ENCODE data around the gene SYK.

The SYK gene

GRCh38 chr9:90903766-90904424 is 102.3 kb downstream of the SYK start:
- Mint-ChIP-seq H3K27me3 (peaks cover 18 to 26% of the 10 kb centered on the region in 2 donors), H3K9me3 (no peaks in the 10 kb centered on the region), H3K36me3 (ENCODE audit: insufficient read depth) (no peaks in the 10 kb centered on the region), H3K4me1 (ENCODE audit: low read depth in 2 of 2) (no peaks in the 10 kb centered on the region), H3K27ac (no peak overlapping the region), H3K4me3 (no peak overlapping the region)
- DNase-seq (no peak), ATAC-seq (replicated peaks) (no peak)

DNA sequence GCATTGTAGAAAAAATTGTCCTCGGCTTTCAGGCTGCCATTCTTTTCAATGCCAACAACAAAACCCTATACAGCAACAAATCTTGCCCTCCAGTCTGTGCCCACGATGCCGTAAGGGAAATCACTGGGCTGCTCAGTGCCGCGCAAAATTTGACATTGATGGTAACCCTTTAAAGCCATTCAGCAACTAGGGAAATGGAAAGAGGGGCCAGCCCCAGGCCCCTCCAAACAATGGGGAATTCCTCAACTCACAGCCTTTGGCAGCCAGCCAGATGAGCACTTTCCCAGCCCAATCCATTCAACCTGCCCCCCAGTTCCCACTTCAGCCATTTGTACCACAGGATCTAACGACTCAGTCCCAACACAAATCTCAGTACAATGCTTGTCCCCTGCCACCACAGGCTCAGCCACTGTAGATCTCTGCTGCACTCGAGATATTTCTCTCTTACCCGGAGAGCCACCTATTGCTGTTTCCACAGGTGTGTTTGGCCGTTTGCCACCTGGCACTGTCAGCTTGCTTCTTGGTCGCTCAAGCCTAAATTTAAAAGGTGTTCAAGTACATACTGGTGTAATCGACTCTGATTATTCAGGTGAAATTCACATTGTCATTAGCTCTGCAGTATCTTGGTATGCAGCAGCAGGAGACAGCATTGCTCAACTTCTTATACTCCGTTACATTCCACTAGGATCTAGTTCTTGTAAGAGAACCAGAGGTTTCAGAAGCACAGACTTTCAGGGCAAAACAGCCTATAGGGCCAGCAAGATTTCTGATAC is 103.3 kb downstream of the SYK start:
- H3K27me3 Mint-ChIP-seq: peaks cover 18 to 26% of the 10 kb centered on the region in 2 donors
- no peaks in the 10 kb centered on the region for H3K4me1 Mint-ChIP-seq (ENCODE audit: low read depth in 2 of 2)
- ATAC-seq (replicated peaks) (no peak), DNase-seq (no peak)
- no peak overlapping the region for H3K4me3 Mint-ChIP-seq
- no peak overlapping the region for H3K27ac Mint-ChIP-seq
- no peaks in the 10 kb centered on the region for H3K9me3 Mint-ChIP-seq
- no peaks in the 10 kb centered on the region for H3K36me3 Mint-ChIP-seq (ENCODE audit: insufficient read depth)

DNA sequence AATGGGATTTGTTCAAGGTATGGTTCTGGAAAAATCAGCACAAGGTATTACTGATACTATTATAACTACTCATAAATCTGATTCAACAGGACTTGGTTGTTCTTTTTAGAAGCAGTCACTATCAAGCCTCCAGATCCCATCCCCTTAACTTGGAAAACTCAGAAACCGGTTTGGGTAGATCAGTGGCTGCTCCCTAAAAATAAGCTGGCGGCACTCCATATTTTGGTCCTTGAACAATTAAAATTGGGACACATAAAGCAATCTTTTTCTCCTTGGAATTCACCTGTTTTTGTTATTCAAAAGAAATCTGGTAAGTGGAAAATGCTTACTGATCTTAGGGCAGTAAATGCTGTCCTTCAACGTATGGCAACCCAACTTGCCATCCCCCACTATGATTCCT is 104.2 kb downstream of the SYK start:
- no peaks in the 10 kb centered on the region for H3K4me1 Mint-ChIP-seq (ENCODE audit: low read depth in 2 of 2)
- DNase-seq (no peak), ATAC-seq (replicated peaks) (no peak)
- no peak overlapping the region for H3K27ac Mint-ChIP-seq
- H3K36me3 Mint-ChIP-seq (ENCODE audit: insufficient read depth): no peaks in the 10 kb centered on the region
- H3K9me3 Mint-ChIP-seq: no peaks in the 10 kb centered on the region
- H3K4me3 Mint-ChIP-seq: no peak overlapping the region
- peaks cover 18 to 26% of the 10 kb centered on the region in 2 donors for H3K27me3 Mint-ChIP-seq

- no peak for ATAC-seq (replicated peaks)
- H3K27me3 Mint-ChIP-seq: peaks cover 18 to 26% of the 10 kb centered on the region in 2 donors
- no peaks in the 10 kb centered on the region for H3K36me3 Mint-ChIP-seq (ENCODE audit: insufficient read depth)
- no peak overlapping the region for H3K27ac Mint-ChIP-seq
- no peak overlapping the region for H3K4me3 Mint-ChIP-seq
- H3K4me1 Mint-ChIP-seq (ENCODE audit: low read depth in 2 of 2): no peaks in the 10 kb centered on the region
- H3K9me3 Mint-ChIP-seq: no peaks in the 10 kb centered on the region
- DNase-seq: no peak
These were observed 104.9 kb downstream of the SYK start for GRCh38 chr9:90906316-90907055.

GRCh38 chr9:90907056-90907445 is 105.4 kb downstream of the SYK start:
- ATAC-seq (replicated peaks) (no peak), DNase-seq (no peak)
- H3K9me3 Mint-ChIP-seq: no peaks in the 10 kb centered on the region
- H3K36me3 Mint-ChIP-seq (ENCODE audit: insufficient read depth): no peaks in the 10 kb centered on the region
- no peaks in the 10 kb centered on the region for H3K4me1 Mint-ChIP-seq (ENCODE audit: low read depth in 2 of 2)
- no peak overlapping the region for H3K4me3 Mint-ChIP-seq
- H3K27ac Mint-ChIP-seq: no peak overlapping the region
- H3K27me3 Mint-ChIP-seq: peaks cover 18 to 26% of the 10 kb centered on the region in 2 donors

DNA sequence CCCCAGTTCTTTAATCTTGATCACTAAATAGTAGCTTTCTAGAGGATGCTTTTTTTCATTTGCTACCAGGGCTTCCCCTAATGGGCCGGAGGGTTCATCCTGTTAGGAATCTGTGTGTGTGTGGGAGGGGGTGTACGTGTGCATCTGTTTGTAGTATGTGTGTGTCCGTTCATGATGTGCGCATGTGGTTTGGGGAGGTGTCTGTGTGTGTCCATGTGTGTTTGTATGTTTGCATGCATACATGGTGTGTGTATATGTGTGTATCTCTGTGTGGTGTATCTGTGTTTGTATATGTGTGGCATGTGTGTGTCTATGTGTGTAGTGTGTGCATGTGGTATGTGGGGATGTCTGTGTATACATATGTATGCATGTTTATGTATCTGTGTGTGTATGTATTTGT is 106.2 kb downstream of the SYK start:
- ATAC-seq (replicated peaks) (no peak), DNase-seq (no peak)
- Mint-ChIP-seq H3K9me3 (no peaks in the 10 kb centered on the region), H3K4me1 (ENCODE audit: low read depth in 2 of 2) (no peaks in the 10 kb centered on the region), H3K36me3 (ENCODE audit: insufficient read depth) (no peaks in the 10 kb centered on the region), H3K27me3 (peaks cover 18 to 26% of the 10 kb centered on the region in 2 donors), H3K4me3 (no peak overlapping the region), H3K27ac (no peak overlapping the region)

DNA sequence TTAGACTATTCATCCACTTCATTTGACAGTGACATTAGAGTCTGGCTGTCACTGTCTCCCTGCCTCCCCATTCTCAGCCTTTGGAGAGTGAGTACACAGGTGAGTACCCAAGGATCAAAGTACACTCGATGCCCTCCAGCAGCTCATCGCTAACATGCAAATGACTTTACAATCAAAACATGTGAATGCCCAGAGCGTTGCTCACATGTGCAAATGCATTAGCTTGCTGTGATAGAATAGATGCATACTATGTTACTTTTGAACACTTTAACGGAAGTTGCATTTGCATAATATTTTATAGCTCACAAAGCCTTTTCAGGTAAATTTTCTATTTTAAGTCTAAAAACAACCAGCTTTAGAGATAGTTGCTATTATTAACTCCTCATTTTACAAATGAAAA is 107.6 kb downstream of the SYK start:
- DNase-seq: no peak
- H3K27ac Mint-ChIP-seq: no peak overlapping the region
- H3K27me3 Mint-ChIP-seq: peaks cover 8 to 25% of the 10 kb centered on the region in 2 donors
- no peaks in the 10 kb centered on the region for H3K4me1 Mint-ChIP-seq (ENCODE audit: low read depth in 2 of 2)
- no peak overlapping the region for H3K4me3 Mint-ChIP-seq
- H3K36me3 Mint-ChIP-seq (ENCODE audit: insufficient read depth): no peaks in the 10 kb centered on the region
- H3K9me3 Mint-ChIP-seq: no peaks in the 10 kb centered on the region
- no peak for ATAC-seq (replicated peaks)

- no peak overlapping the region for H3K4me3 Mint-ChIP-seq
- H3K27ac Mint-ChIP-seq: no peak overlapping the region
- peaks cover 6 to 23% of the 10 kb centered on the region in 2 donors for H3K27me3 Mint-ChIP-seq
- DNase-seq: no peak
- H3K36me3 Mint-ChIP-seq (ENCODE audit: insufficient read depth): no peaks in the 10 kb centered on the region
- H3K9me3 Mint-ChIP-seq: no peaks in the 10 kb centered on the region
- no peak for ATAC-seq (replicated peaks)
- no peaks in the 10 kb centered on the region for H3K4me1 Mint-ChIP-seq (ENCODE audit: low read depth in 2 of 2)
These were observed 108.2 kb downstream of the SYK start for GRCh38 chr9:90909747-90910283.

GRCh38 chr9:90914196-90914595 is 112.6 kb downstream of the SYK start:
- no peak for ATAC-seq (replicated peaks)
- H3K36me3 Mint-ChIP-seq (ENCODE audit: insufficient read depth): no peaks in the 10 kb centered on the region
- H3K9me3 Mint-ChIP-seq: no peaks in the 10 kb centered on the region
- no peak overlapping the region for H3K27ac Mint-ChIP-seq
- H3K27me3 Mint-ChIP-seq: peaks cover 0 to 8% of the 10 kb centered on the region in 2 donors
- no peaks in the 10 kb centered on the region for H3K4me1 Mint-ChIP-seq (ENCODE audit: low read depth in 2 of 2)
- no peak overlapping the region for H3K4me3 Mint-ChIP-seq
- no peak for DNase-seq

- Mint-ChIP-seq H3K4me3 (no peak overlapping the region), H3K27me3 (peaks cover 0 to 12% of the 10 kb centered on the region in 2 donors), H3K9me3 (no peaks in the 10 kb centered on the region), H3K4me1 (ENCODE audit: low read depth in 2 of 2) (no peaks in the 10 kb centered on the region), H3K36me3 (ENCODE audit: insufficient read depth) (no peaks in the 10 kb centered on the region), H3K27ac (no peak overlapping the region)
- DNase-seq (peak; percentile 63 to 65 (median 64)), ATAC-seq (replicated peaks) (peak; percentile 98)
These were observed 113.4 kb downstream of the SYK start for GRCh38 chr9:90914868-90915483.

DNA sequence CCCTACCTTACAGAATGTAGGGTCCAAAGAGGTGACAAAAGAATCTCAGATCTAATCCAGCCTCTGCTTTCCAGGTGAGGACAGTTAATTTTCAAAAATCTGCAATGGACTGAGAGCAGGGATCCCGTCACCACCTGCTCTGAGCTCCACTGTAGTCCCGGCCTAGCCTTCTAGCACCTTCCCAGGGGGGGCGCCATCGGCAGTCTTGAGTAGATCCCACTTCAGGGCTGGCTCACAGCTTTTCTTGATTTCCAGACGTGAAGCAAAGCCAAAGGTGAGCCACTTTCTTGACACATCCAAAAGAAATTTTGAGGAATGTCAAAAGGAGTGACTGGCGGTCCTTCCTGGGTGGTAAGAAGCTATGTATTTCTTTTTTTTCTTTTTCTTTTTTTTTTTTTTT is 114.1 kb downstream of the SYK start:
- H3K4me1 Mint-ChIP-seq (ENCODE audit: low read depth in 2 of 2): no peaks in the 10 kb centered on the region
- H3K36me3 Mint-ChIP-seq (ENCODE audit: insufficient read depth): no peaks in the 10 kb centered on the region
- no peak overlapping the region for H3K27ac Mint-ChIP-seq
- no peaks in the 10 kb centered on the region for H3K9me3 Mint-ChIP-seq
- no peak overlapping the region for H3K4me3 Mint-ChIP-seq
- peaks cover 0 to 19% of the 10 kb centered on the region in 2 donors for H3K27me3 Mint-ChIP-seq
- ATAC-seq (replicated peaks): no peak
- no peak for DNase-seq

DNA sequence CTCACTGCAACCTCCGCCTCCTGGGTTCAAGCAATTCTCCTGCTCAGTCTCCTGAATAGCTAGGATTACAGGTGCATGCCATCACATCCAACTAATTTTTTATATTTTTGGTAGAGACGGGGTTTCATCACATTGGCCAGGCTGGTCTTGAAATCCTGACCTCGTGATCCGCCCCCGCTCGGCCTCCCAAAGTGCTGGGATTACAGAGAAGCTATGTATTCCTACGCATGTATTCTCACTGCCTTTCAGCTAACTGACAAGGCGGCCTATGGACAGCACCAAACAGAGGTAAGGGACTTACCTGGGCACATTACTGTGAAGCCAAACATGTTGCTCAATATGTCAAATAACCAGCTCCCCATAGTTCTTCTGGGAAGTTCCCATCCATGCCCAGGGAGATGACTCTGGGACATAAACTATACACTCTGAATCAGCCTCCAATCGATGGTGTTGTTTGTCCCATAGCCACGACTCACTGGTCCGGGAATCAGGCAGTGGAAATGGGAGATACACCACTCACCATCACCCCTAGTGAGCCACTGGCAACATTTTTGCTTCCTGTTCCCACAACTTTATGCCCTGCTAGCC is 114.6 kb downstream of the SYK start:
- Mint-ChIP-seq H3K9me3 (no peaks in the 10 kb centered on the region), H3K36me3 (ENCODE audit: insufficient read depth) (no peaks in the 10 kb centered on the region), H3K27me3 (peaks cover 0 to 25% of the 10 kb centered on the region in 2 donors), H3K27ac (no peak overlapping the region), H3K4me1 (ENCODE audit: low read depth in 2 of 2) (no peaks in the 10 kb centered on the region), H3K4me3 (no peak overlapping the region)
- ATAC-seq (replicated peaks) (no peak), DNase-seq (no peak)

DNA sequence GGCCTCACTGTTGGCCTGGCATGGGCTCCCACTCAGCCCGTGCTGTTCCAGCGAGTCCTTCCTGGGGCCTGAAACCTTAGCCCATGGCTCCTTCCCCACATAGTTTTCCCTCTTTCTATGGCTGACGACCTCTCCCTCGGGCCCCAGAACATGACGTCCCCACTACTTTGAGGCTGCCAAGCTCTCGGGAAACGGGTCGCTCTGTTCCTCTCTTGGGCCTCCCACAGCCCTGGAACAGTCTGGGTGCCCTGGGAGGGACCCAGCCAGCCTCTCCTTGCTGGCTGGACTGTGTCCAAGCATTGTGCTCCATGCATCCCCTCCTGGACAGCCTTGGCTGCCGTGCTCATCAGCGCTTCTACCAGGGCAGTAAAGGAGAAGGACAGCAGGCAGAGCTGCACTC is 118.3 kb downstream of the SYK start:
- Mint-ChIP-seq H3K4me3 (no peak overlapping the region), H3K27ac (no peak overlapping the region), H3K9me3 (no peaks in the 10 kb centered on the region), H3K4me1 (ENCODE audit: low read depth in 2 of 2) (no peaks in the 10 kb centered on the region), H3K36me3 (ENCODE audit: insufficient read depth) (no peaks in the 10 kb centered on the region), H3K27me3 (peaks cover 6 to 38% of the 10 kb centered on the region in 2 donors)
- no peak for ATAC-seq (replicated peaks)
- no peak for DNase-seq

All from effector memory CD8-positive, alpha-beta T cell (primary cell).